ENCODE results near the gene PPP2R2D.
"Not testable (repeated sequence)": the region's sequence is repeated elsewhere in the genome, so short reads cannot be mapped to it uniquely, and the experiment has no call there.

DNA sequence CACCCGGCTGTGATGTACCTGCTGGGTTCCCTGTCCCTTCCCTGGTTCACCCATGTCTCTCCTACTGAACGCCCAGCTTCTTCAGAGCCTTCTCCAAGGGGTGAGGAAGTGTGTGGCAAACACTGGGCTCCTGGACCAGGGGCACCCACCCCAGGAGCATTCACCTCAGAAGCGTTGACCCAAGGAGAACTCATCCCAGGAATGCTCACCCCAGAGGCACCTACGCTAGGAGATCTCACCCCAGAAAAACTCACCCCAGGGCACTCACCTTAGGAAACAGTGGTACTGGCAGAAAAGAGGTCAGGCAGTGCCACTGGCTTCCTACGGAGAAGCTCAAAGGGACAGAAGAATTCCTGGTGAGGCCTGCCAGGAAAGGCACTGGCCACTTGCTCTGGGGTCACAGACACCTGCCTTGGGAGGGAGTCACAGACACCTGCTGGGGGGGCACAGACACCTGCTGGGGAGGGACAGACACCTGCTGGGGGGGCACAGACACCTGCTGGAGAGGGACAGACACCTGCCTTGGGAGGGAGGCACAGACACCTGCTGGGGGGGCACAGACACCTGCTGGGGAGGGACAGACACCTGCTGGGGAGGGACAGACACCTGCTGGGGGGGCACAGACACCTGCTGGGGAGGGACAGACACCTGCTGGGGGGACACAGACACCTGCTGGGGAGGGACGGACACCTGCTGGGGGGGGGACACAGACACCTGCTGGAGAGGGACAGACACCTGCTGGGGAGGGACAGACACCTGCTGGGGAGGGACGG, 17.0 kb upstream of the PPP2R2D start:
- not testable (repeated sequence) for TF ChIP-seq CTCF (conservative IDR thresholded peaks at IDR 0.05 in 1 of 2, IDR thresholded peaks at IDR 0.05 in 1 of 2; ENCODE audit: extremely low read depth in 1 of 2, insufficient read depth in 1 of 2, low read depth in 1 of 2, low read length in 2 of 2); EZH2 (IDR thresholded peaks at IDR 0.05; ENCODE audit: borderline replicate concordance, low read length)
